Activated B cell treated with CpG ODN at 0.5 μM for 24 hours (primary cell): Measurements from ENCODE around the gene NAP1L1. TPM values are rescaled to one million over a fixed set of nuclear protein-coding genes. Genes with fewer than 3 reads are reported as not detected.

Experiments used
- ATAC-seq: fragments of 200-7000 bp; cut with Tn5 transposase; one replicate; pipeline ENCODE4 v1.10.0; 2021; ENCODE audit warnings: low read depth, mild to moderate bottlenecking, moderate library complexity
- CTCF ChIA-PET: fragments of 350-600 bp; sonication (Branson Sonifier 250); formaldehyde crosslinking; loops from one replicate; lab custom pipeline; 2021; ENCODE audit warnings: antibody characterized with exemption; lab: Charles Lee
- POLR2A ChIA-PET: fragments of 350-600 bp; sonication (Branson Sonifier 250); formaldehyde crosslinking; loops from one replicate; lab custom pipeline; 2021; ENCODE audit warnings: antibody characterized with exemption; lab: Charles Lee
- DNase-seq: peaks from one replicate; pipeline ENCODE4 v3.0.0; 2022
- H3K27ac Mint-ChIP-seq: one replicate; pipeline ENCODE4 v1.8.0; 2020; ENCODE audit warnings: mixed read lengths
- H3K27me3 Mint-ChIP-seq: one replicate; pipeline ENCODE4 v1.8.0; 2021; ENCODE audit warnings: mixed read lengths
- H3K36me3 Mint-ChIP-seq: one replicate; pipeline ENCODE4 v1.8.0; 2021; ENCODE audit warnings: low read depth, mixed read lengths
- H3K4me1 Mint-ChIP-seq: one replicate; pipeline ENCODE4 v1.8.0; 2021; ENCODE audit warnings: mixed read lengths
- H3K4me3 Mint-ChIP-seq: one replicate; pipeline ENCODE4 v1.8.0; 2020; ENCODE audit warnings: mild to moderate bottlenecking, mixed read lengths
- H3K9me3 Mint-ChIP-seq: one replicate; pipeline ENCODE4 v1.8.0; 2020; ENCODE audit warnings: mixed read lengths
- intact Hi-C: fragments of 100-400 bp; cut with micrococcal nuclease; formaldehyde crosslinking; loops from one replicate; pipeline ENCODE4 v1.15.1; 2024
- total RNA-seq: library from RNA; stranded (reverse); gene quantifications from 2 replicates; pipeline ENCODE4 v1.2.3, GENCODE V29; 2022
- TF ChIP-seq, protein P1 (sequence below): fragments of 200-600 bp; IDR thresholded peaks from one replicate; pipeline ENCODE4 v1.8.0; 2022; ENCODE audit warnings: antibody characterized with exemption, mild to moderate bottlenecking

The NAP1L1 gene
- total RNA-seq, 1 donor from 2014 or later: 1,185 TPM

DNA sequence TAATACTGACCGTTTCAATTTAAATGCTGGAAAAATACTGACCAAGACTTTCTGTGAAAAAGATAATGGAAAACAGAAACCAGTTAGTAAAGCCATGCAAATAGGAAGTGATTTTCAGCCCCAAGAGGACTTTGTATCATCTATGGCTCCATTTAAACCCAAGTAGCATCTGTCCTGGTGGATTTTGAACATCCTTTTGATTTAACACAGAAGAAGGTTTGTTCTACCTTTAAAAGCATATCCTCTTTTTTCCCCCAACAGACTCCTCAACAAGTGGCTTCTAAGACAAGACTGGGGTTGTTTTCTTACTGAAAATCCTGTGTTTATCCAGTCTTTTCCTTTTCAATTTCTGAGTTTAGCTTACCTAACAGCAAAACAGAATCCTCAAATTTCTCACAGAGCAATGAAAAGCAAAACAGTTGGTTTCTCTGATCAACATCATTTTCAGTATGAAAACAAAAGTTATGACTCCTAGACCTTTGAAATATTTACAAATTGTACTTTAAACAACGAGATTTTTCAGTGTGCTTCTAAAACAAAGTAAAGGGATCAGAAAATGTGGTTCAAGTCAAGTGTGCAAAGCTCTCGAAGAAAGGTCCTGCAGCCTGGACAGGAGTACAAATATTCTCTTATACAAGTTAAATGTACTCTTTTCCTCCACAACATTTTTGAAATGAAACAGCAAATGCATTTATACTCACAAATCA is 55.8 kb downstream of the NAP1L1 start:
- peaks cover 38% of the 10 kb centered on the region for H3K27me3 Mint-ChIP-seq
- H3K36me3 Mint-ChIP-seq: no peaks in the 10 kb centered on the region
- POLR2A ChIA-PET: no interaction called here
- ATAC-seq: no peak
- CTCF ChIA-PET: interaction anchor here (0.7 to 1.1 kb wide), 2 partner anchors 8 to 501 kb away, joined by 3 read pairs; no protein-coding TSS in a partner anchor
- H3K9me3 Mint-ChIP-seq: no peaks in the 10 kb centered on the region
- intact Hi-C loops: no loop called here
- H3K4me3 Mint-ChIP-seq: no peak overlapping the region
- H3K27ac Mint-ChIP-seq: no peak overlapping the region
- no peak for DNase-seq
- TF ChIP-seq, protein P1, sequence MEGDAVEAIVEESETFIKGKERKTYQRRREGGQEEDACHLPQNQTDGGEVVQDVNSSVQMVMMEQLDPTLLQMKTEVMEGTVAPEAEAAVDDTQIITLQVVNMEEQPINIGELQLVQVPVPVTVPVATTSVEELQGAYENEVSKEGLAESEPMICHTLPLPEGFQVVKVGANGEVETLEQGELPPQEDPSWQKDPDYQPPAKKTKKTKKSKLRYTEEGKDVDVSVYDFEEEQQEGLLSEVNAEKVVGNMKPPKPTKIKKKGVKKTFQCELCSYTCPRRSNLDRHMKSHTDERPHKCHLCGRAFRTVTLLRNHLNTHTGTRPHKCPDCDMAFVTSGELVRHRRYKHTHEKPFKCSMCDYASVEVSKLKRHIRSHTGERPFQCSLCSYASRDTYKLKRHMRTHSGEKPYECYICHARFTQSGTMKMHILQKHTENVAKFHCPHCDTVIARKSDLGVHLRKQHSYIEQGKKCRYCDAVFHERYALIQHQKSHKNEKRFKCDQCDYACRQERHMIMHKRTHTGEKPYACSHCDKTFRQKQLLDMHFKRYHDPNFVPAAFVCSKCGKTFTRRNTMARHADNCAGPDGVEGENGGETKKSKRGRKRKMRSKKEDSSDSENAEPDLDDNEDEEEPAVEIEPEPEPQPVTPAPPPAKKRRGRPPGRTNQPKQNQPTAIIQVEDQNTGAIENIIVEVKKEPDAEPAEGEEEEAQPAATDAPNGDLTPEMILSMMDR: no peak
- peaks cover 29% of the 10 kb centered on the region for H3K4me1 Mint-ChIP-seq

DNA sequence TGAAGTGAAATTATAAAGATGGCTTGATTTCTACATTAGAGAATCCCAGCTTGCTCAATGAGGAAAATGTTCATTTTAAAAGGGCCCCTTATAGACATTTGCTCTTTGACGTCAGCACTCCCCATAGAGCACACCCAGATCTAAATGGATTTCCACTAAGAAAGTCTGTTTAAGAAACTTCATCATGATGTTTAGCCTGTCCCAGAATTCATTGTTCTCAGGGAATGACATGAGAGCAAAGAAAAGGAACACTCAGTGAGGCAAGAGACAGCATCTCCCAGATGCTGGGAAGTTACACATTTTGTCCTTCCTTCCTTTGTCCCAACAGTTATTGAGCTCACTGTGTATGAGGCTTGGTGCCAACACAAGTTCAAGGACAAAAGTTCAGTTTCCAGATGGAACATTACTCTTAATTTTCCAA is 57.8 kb downstream of the NAP1L1 start:
- TF ChIP-seq, protein P1: no peak
- Mint-ChIP-seq H3K9me3 (no peaks in the 10 kb centered on the region), H3K4me1 (peaks cover 20% of the 10 kb centered on the region), H3K4me3 (no peak overlapping the region), H3K27ac (no peak overlapping the region), H3K36me3 (no peaks in the 10 kb centered on the region), H3K27me3 (peaks cover 38% of the 10 kb centered on the region)
- CTCF ChIA-PET: no interaction called here
- ATAC-seq (no peak), DNase-seq (no peak)
- intact Hi-C loops: no loop called here
- POLR2A ChIA-PET: no interaction called here

DNA sequence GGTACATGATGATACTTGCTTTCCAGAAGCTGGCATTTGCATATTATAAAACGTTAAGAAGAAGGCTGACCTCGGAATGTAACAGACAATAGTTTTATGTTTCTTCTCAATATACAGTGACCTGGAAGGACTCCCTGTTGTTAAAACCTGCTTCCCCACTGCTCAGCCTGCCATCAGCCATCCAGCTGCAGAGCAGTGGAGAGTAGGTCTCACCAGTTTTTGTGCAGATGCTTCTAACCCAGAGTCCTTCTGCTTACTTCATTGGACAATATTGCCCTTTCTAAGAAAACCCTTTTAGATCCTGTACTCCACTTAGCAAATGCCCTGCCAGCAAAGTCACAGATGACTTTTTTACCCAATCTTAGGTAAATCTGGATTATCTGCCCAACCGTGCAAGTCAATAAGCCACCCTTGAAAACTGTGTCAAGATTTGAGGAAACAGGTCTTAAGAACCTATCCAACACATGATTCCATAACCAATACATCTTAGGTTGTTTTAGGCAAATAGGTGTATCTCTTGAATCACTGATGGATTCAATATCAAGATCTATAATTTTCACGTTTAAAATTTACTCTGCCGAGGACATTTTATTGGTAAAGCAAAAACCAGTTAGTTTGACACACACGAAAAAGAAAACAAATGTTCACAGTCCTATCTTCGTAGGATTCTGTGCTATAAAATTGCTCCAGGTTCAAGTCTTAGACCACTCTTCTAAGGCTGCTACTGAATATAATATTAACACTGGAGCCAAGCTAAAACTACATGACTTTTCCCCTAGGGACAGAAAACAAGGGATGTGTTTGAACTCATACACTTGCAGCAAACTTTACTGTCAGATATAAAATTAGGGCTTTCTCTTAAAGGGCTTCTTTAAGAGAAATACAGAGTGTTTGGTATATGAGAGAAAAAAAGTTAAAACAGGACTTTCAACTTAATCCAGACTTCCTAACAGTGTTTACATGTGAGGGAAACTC is 58.6 kb downstream of the NAP1L1 start:
- Mint-ChIP-seq H3K4me1 (peaks cover 25% of the 10 kb centered on the region), H3K9me3 (no peaks in the 10 kb centered on the region), H3K36me3 (no peaks in the 10 kb centered on the region), H3K4me3 (no peak overlapping the region), H3K27ac (no peak overlapping the region), H3K27me3 (peaks cover 38% of the 10 kb centered on the region)
- ChIA-PET CTCF (no interaction called here), POLR2A (interaction anchor here (1.0 kb wide), 1 partner anchor 11 kb away, joined by 3 read pairs; no protein-coding TSS in a partner anchor)
- intact Hi-C loops: no loop called here
- no peak for ATAC-seq
- TF ChIP-seq, protein P1: no peak
- DNase-seq: no peak

DNA sequence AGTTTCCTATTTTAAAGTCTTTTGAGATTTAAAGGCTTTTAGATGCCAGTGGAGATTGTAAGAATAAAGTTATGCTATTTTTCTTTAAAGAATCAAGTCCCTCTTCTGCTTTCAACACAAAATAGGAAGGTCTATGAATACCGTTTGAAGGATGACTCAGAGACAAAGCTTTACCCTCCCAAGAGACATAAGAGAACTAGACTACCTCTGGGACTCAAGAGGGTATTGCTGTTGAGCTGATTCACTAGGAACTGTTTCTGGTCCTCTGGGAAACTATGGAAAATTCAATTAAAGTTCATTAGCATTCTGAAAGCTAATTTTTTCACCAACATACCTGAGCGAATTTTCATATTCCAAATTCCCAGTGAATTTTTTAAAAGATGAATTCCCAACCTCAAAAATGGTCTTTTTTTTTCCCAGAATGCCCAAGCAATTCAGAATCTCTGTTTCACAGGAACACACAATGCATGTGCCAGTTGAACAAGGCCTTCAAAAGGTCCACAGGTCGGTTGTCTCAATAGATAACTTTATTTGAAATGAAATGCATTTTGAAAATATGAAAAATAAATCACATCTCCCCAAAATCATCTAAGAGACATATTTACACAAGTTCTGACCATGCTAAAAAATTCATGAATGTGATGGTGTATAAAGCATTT is 59.4 kb downstream of the NAP1L1 start:
- Mint-ChIP-seq H3K27me3 (peaks cover 36% of the 10 kb centered on the region), H3K9me3 (no peaks in the 10 kb centered on the region), H3K4me1 (peaks cover 25% of the 10 kb centered on the region), H3K4me3 (no peak overlapping the region), H3K36me3 (no peaks in the 10 kb centered on the region), H3K27ac (no peak overlapping the region)
- ChIA-PET POLR2A (interaction anchor here (0.8 to 1.0 kb wide), 2 partner anchors 8 to 12 kb away, joined by 3 read pairs; no protein-coding TSS in a partner anchor), CTCF (no interaction called here)
- no peak for DNase-seq
- TF ChIP-seq, protein P1: no peak
- peak; percentile 82 for ATAC-seq
- intact Hi-C loops: no loop called here
